Stimulated activated CD4-positive, alpha-beta T cell treated with anti-CD3 and anti-CD28 coated beads, Interleukin-4, amount 100 ng/mL, for 4 hours (primary cell): ENCODE measurements around the gene ANGEL2.
"Not testable (repeated sequence)": the region's sequence is repeated elsewhere in the genome, so short reads cannot be mapped to it uniquely, and the experiment has no call there.

Experiments
- DNase-seq, 2 experiments: peaks; one replicate each; pipeline ENCODE4 v3.0.0-alpha.2; 2020

ANGEL2 gene

DNA sequence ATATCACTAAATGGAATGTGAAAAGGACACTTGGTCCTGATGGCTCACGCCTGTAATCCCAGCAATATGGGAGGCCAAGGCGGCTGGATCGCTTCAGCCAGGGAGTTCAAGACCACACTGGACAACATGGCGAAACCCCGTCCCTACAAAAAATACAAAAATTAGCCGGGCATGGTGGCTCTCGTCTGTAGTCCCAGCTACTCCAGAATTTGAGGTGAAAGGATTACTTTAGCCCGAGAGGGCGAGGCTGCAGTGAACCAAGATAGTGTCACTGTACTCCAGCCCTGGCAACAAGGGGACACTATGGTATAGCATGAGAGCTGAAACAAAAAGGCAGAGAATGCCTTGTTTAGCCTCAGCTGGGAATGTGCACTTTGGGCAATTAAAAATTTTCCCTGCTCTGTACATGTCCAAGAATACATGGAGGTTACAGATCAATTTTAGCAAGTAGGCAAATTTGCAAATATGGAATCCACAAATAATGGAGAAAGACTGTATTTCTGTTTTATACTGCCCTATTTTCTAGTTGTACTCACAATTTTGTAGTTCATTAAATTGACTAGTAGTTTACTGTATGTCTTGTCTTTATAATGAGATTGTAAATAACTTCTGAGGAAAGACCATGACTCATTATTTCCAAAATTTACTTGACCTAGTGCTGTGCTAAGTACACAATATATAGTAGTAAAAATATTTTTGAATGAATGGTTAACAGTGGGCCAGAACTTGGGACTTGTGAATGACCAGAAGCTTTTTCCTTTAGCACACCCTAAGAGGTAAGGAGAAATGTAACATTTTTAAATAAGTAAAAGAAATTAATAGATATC lies 2.0 kb upstream of the ANGEL2 start:
- no peak for DNase-seq

DNA sequence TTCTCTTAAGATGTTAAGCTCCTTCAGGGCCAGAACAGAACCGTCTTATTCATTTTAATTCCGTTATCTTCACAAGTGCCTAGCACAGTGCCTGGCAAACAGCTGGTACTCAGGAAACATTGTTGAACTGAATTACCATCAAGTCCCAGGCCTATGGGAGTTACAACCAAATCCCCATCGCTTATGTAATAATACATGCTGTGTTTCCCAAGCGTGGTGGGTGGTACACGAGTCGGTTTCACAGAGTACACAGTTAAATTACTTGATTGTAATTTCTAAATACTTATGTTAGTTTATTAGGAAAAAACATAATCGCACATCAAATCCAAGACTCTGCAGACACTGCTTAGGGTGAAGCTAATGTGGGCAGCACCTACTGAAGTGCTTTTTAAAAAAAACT lies 1.0 kb downstream of the ANGEL2 start:
- no peak for DNase-seq

DNA sequence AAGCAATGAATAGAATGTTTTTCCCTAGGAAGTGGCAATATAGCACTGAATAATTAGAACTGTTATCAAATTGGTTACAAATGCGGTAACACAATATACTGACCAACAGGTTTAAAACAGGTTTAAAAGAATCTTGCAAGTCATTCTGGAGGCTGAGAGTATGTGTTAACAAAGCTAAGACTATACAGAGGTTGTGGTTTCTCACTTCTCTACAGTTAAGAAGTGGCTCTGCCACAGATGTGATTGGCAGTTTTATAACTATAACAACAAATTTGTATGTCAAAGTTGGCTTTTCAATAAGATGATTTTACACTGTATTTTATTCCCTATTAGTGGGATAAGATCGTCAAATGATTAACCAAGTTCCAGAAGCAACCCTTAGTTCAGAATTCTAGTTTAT lies 7.1 kb downstream of the ANGEL2 start:
- no peak for DNase-seq

DNA sequence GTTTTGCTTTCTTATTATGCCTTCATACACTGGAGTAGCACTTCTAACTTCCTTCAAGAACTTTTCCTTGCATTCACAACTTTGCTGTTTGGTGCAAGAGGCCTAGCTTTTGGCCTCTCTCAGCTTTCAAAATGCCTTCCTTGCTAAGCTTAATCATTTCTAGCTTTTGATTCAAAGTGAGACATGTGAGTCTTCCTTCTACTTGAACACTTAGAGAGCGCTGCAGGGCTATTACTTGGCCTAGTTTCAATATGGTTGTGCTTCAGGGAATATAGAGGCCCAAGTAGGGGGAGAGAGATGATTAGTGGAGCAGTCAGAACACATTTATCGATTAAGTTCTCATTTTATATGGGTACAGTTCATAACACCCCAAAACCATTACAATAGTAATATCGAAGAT lies 12.4 kb downstream of the ANGEL2 start:
- no peak for DNase-seq

DNA sequence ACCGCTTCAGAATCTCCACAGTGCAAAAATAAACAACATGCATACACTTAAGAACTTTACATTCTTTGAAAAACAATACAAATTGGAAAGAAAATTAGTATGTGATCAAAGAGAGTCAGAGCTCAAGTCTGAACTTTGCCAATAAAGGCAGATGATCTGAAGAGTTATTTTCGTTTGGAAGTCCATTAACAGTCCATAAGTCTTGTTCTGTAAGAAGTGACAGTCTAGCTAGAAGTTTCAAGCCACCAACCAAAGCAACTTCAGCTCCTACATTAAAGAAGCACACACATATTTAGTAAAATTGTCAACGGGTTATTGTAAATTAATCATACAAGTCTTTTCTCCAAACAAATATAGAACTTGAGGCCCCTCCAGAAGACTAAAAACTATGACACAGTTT lies 20.7 kb downstream of the ANGEL2 start:
- DNase-seq: no peak

DNA sequence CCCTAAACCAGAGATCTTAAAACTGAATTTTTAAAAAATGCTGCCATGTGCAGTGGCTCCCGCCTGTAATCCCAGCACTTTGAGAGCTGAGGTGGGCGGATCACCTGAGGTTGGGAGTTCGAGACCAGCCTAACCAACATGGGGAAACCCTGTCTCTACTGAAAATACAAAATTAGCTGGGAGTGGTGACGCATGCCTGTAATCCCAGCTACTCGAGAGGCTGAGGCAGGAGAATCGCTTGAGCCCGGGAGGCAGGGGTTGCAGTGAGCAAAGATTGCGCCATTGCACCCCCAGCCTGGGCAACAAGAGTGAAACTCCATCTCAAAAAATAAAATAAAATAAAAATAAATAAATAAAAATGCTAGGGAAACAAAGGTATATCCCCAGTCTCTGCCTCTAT lies 21.7 kb downstream of the ANGEL2 start:
- not testable (repeated sequence) for DNase-seq

DNA sequence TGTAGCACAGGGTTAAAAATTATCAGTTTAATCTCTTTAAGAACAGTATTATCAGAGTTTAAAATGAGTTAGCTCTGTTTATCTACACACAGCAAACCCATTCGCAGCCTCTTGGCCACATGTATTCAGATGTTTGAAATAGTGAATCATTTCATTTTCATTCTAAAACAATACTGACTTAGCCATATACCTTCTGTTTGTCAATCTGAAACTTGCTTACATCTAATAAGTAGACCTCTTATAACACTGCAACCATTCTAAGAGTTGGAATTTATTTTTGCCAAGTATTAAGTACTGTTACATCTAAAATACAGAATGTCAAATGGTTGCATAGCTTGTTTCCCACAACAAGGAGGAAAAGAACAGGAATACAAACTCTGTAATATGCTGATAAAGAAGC lies 25.4 kb downstream of the ANGEL2 start:
- no peak for DNase-seq

DNA sequence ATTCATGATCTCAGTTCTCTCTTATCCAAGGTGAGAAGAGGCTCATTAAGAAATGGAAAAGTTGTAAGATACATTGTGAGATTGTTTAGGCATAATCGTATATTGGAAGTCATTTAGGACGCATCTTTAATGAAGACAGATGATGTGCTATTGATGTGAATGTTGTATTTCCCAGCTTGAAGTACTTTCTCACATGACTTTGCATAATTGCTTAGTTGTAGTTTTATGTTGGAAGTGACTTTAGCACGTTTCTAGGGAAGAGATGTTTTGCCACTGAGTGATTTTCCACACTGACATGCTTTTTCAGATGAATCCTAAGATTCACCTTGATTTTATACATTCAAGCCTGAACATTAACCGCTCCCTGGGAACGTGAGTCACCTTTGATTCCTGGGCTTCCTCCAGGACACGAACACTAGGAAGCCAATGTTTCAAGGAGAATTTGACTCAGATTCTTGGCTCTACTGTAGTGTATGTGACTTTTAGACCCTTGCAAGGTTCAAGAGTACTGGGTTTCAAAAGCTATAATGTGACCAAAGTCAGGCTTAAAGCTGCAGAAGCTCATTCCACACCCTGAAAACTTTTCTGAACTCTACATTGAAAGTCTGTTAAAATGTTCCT lies 27.9 kb downstream of the ANGEL2 start:
- no peak for DNase-seq

DNA sequence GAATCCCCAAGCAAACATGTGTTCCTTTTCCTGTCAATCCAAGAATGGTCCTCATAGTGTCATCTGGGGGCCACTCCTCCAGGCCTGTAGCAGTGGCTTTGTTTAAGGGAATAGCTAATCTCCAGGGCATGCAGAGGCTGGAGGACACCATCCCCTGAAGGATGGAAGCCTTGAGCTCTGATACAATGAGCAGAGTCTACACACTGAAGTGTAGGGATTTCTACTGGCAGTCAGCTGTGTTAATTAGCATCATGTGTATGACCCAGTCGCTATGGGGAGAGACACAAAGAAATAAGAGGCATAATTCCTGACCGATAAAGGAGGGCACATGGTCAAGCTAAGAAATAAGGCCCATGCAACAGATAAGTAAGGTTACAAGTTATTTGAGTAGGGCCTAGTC lies 29.1 kb downstream of the ANGEL2 start:
- no peak for DNase-seq

DNA sequence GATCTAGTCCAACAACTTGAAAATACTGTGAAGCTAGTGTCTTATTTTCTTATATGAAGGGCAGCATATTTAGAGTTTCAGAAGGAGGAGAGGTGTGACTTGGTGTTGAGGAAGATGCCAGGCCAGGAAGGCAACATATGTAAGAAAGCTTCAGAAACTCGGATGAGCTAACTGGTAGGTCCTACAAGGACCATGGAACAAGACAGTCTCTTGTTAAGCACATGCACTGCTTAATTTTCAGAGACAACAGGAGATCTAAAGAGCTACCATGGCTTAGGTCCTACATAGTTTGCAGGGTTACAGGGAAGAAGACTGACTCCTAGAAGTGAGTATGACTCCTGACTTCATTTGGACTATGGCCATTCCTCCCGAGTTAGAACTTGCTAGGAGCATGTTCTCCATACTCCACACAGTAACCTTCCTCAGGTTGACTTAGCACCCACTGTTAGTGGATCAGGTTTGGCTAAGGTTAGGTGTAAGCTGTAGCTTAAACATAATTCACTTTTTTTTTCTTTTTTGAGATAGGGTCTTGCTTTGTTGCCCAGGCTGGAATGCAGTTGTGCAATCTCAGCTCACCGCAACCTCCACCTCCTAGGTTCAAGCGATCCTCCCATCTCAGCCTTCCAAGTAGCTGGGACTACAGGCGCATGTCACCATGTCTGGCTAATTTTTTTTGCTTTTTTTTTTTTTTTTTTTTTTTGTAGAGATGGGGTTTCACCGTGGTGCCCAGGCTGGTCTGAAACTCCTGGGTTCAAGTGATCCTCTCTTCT lies 31.0 kb downstream of the ANGEL2 start:
- DNase-seq: no peak

DNA sequence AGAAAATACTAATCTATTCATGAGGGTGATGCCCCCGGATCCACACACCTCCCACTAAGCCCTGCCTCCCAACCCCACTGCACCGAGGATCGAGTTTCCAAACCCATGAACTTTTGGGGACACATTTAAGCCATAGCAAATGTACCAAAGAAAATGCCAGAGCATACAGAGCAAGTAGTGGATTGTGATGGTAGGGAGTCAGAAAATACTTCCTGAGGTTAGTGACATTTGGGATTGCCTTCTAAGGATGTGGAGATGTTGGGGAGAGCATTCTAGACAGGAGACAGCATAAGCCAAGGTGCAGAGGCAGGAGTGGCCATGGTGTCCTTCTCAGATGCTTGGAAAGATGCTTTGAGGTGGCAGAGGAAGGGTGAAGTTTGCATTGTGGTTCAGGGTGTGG lies 32.2 kb downstream of the ANGEL2 start:
- no peak for DNase-seq

DNA sequence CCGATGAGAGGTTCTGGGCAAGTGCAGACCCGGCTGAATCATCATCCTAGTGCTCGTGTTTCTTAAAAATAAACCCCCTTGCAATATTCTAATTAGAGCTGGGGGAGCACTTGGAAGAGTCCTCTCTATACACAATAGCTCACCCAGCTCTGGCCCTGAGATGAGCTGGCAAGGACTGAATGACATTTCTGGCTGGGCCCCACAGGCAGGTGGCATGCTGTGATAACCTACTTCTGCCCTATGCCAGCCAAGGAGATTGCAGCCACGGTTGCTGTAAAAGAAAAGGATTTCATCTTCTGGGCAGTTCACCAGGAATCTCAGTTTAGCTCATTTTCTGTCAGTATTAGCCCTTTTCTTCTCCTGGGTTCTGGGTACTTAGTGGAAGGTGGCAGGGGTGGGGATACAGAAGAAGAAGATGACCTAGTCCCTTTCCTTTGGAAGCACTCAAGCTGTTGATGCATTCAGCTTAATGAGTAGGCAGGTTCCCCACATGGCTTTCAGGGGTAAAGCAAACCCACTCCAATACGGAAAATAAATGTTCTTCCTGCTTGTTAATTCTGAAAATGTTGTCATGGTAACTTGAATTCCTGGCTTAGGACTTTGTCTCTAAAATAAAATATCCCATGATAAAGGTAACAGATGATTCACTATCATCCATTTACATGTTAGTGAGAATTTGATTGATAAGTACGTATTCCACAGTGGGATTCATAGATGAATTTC lies 33.1 kb downstream of the ANGEL2 start:
- DNase-seq: no peak

DNA sequence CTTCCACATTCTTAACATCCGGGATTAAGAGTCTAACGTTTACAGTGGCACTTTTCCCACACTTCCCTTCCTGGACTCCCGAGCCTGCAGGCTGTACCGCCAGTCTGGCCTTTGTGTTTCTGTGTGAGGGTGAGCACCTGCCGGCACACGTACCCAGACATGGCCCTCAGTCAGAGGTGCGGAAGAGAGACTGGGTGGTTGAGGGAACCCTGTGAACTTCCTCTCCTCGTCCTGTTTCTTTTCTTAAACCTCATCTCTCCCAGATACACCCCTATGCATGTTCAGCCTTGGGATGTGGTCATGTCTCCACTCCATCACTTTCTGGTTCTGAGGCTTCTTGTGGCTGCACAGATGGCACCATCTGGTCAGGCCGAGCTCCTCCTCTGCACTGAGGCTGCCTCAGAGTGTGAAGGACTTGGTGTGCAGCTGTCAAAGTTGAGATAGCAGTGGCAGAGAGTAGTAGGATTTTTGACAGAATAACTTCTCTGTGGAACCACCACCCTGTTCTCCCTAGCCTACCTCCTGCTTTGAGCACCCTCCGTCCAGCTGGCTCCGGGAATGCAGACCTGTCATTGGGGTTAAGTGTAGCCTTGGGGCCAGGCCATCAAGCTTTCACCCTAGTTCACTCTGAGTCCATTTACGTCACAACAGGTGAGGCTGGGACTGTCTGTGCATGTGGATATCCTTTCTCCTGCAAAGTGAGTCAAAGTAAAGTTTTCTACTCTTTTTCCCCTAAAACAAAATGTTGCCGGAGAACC lies 33.9 kb downstream of the ANGEL2 start:
- no peak for DNase-seq

DNA sequence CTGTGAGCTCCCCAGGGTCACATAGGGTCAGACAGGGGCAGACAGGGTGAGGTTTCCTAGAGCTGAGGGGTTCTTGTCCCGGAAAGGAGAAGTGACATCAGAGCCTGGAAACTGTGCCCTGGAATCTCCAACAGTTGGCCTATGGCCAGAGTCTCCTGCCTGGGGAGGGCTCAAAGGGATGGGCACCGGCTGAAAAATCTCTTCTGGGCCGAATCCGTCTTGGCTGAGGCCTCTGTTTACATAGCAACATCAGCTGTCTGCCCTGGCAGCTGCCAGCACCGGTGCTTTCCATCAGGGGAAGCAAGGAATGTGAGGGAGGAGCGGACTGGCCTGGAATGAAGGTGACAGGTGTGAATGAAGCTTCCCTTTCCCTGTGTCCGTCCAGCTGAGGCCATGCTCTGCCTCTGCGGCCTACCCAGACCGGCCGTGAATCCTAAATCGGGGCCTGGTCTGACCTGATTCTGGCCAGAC lies 34.6 kb downstream of the ANGEL2 start:
- no peak for DNase-seq

DNA sequence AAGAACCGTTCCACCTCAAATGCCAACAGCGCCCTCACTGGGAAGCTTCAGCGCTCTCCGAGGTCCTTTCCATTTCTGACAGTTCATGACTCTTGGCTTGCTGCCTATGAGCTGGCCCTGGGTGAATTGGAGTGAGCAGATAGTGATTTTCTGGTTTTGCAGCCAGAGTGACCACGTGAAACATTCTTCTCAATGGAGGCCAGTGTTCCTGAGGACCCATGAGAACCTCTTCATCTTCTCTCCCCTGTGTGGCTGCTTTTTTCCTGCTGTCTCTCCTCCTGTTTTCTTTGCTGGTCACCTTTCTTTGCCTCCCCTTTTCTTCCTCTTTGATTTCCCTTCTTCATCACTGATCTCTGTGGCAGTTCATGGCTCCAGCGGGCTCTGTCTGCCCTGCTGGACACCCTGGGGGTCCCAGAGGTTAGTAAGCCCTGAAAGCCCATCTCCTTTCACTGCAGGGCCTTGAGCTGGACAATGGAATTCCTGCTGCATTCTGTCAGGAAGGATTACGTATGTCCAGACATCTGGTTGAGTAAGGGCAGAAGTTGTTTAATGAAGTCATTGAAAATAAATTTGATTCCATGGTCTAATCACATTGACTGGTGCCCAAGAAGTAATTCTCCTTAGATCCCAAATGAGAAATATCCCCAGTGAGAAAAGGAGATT lies 35.4 kb downstream of the ANGEL2 start:
- no peak for DNase-seq

DNA sequence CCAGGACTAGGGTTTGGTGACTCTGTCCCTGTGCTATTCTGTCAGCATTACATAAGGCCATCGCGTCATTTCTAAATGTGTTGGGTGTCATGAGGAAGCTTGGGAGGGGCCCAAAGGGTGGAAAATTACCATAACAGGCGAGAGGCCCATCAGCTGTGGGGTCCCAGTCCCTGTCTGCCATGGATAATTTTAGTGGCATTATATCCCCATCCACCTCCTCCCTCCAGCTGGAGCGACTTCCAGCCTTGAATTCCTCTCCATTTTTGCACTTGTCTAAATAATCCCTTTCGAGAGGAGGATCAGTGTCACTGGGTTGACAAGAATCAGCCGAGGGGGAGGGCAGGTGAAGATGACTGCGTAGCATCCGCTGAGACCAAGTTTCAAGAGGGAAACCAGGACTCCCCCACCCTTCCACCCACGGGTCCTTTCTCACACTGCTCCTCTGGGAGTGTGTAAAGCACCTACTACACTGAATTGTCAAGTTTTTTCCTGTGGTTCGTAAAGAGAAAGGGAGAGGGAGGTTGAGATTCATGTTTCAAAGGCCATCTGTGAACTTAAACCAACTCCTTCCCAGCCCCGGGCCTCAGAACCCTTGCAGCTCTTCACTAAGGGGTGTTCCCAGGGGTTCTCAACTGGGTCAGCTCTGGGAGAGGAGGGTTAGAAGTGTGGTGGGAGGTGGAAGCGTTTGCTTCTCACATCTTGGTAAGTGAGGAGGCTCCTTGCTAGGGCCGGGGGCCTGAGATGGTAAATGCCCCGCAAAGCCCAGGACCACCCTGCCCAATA lies 36.1 kb downstream of the ANGEL2 start:
- DNase-seq: peak; percentile 11 to 31

DNA sequence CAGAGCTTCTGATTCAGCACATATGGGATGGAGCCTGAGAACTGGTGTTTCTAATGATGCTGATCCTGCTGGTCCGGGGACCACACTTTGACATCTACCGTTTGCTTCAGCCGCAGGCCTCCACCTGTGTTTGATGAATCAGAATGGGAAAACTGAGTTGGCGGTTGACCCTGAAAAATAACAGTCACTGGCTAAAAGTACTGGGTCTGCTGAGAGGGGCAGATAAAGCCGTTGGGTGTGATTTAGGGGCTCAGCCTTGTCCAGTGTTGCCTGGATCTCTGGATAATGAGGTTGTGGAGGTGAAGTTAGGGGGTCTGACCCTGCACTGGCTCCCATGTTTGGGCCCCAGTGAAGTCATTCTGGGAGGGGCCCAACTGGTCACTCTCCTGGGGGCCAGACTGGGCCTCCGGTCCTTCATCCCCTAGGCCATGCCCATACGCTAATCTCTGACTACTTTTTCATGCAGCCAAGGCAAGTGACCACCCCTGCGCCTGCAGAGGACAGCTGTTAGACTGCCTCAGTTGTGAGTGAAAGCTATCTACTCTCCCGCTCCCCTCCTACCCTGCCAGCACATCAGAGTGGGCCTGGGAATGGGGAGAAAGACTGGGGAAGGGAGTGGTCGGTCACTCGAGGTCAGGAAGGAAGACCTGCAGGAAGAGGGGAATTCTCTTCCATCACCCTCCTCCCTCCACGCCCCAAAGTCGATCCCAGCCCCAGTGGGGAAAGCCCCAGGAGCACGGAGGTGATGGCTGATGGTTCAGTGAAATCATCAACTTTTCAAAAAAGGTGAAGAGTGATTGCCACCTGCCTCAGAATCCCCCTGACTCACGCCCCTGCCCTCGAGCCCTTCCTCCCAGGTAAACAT lies 37.7 kb downstream of the ANGEL2 start:
- DNase-seq: no peak

DNA sequence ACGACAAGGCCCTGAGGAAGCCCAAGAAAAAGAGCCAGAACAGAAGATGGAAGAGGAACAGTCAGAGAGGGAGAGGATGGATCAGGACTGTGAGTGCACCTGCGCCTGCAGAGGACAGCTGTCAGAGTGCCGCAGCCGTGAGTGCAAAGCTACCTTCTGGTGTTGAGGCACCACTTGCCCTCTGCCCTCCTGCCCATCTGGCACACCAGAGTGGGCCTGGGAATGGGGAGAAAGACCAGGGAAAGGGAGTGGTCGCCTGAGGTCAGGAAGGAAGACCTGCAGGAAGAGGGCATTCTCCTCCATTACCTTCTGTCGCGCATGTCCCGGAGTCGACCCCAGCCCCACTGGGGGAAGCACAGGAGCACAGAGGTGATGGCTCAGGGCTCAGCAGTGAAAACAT lies 39.1 kb downstream of the ANGEL2 start:
- DNase-seq: no peak

DNA sequence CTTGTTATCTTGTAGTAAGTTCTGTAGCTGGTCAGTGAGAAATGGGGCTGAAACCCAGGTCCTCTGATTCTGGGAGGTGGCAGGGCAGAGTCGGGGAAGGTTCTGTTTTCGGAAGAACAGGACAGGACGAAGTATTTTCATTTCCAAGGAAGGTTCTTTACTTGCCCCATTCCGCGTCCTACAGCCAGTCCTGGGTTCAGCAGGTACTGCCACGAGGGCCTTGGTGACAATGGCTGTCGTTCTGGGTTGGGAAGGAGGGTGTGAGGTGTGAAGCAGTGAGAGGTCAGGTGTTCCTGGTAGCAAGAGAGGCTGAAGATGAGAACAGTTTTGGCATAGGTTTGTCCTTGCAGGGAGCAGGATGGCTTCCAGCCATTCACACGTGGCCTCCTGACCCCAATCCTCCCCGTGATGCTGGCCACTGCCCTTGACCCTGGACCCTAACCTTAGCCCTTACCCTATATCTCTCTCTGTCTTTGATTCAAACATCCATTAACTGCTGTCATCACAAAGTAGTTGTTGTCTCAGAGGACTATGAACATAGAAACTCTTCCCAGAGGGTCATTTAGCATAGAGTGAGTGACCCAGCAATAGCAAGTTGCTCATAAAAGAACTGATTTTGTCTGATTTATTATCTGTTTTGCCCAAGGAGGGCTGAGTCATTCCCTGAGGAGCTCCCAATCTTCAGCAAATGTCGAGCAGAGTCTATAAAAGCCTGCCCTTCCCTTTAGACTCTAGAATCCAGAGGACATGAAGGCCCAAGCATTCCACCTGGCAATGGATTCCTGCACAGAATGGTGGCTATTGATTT lies 40.4 kb downstream of the ANGEL2 start:
- no peak for DNase-seq
